ENCODE results near the gene ARHGAP44. TPM values are rescaled to one million over a fixed set of nuclear protein-coding genes. Genes with fewer than 3 reads are reported as not detected.

The ARHGAP44 gene
- total RNA-seq, 1 donor = 1.3 TPM

- no peak overlapping the region for H3K4me3 ChIP-seq (ENCODE audit: low read depth, low read length)
- TF ChIP-seq CTCF (IDR thresholded peaks at IDR 0.05; ENCODE audit: insufficient read depth, low read depth, low read length) = no peak
- DNase-seq (ENCODE audit: low read depth) = no peak
These were observed 49.7 kb downstream of the ARHGAP44 start for GRCh38 chr17:12839042-12839441.

GRCh38 chr17:12842936-12843335, 53.6 kb downstream of the ARHGAP44 start:
- no peak for DNase-seq (ENCODE audit: low read depth)
- H3K4me3 ChIP-seq (ENCODE audit: low read depth, low read length) = no peak overlapping the region
- no peak for TF ChIP-seq CTCF (IDR thresholded peaks at IDR 0.05; ENCODE audit: insufficient read depth, low read depth, low read length)

- no peak overlapping the region for H3K4me3 ChIP-seq (ENCODE audit: low read depth, low read length)
- no peak for DNase-seq (ENCODE audit: low read depth)
- TF ChIP-seq CTCF (IDR thresholded peaks at IDR 0.05; ENCODE audit: insufficient read depth, low read depth, low read length) = no peak
These were observed 61.7 kb downstream of the ARHGAP44 start for GRCh38 chr17:12850996-12851395.

- DNase-seq (ENCODE audit: low read depth) = no peak
- no peak overlapping the region for H3K4me3 ChIP-seq (ENCODE audit: low read depth, low read length)
- TF ChIP-seq CTCF (IDR thresholded peaks at IDR 0.05; ENCODE audit: insufficient read depth, low read depth, low read length) = no peak
These were observed 62.7 kb downstream of the ARHGAP44 start for GRCh38 chr17:12851901-12852435.

GRCh38 chr17:12853921-12854320, 64.6 kb downstream of the ARHGAP44 start:
- no peak for TF ChIP-seq CTCF (IDR thresholded peaks at IDR 0.05; ENCODE audit: insufficient read depth, low read depth, low read length)
- no peak for DNase-seq (ENCODE audit: low read depth)
- H3K4me3 ChIP-seq (ENCODE audit: low read depth, low read length) = no peak overlapping the region

- H3K4me3 ChIP-seq (ENCODE audit: low read depth, low read length) = no peak overlapping the region
- peak; percentile 5 for DNase-seq (ENCODE audit: low read depth)
- no peak for TF ChIP-seq CTCF (IDR thresholded peaks at IDR 0.05; ENCODE audit: insufficient read depth, low read depth, low read length)
These were observed 67.1 kb downstream of the ARHGAP44 start for GRCh38 chr17:12856416-12856815.

GRCh38 chr17:12857592-12857991, 68.3 kb downstream of the ARHGAP44 start:
- no peak for TF ChIP-seq CTCF (IDR thresholded peaks at IDR 0.05; ENCODE audit: insufficient read depth, low read depth, low read length)
- no peak for DNase-seq (ENCODE audit: low read depth)
- no peak overlapping the region for H3K4me3 ChIP-seq (ENCODE audit: low read depth, low read length)
